ENCODE results near the gene TMEM132D. TPM values are rescaled to one million over a fixed set of nuclear protein-coding genes. Genes with fewer than 3 reads are reported as not detected.

The TMEM132D gene
- total RNA-seq, 4 donors from 2014 or later, result not detected

GRCh38 chr12:129727100-129727499 lies 176.7 kb downstream of the TMEM132D start:
- TF ChIP-seq CTCF (IDR thresholded peaks at IDR 0.05; ENCODE audit: low read depth), result no peak

- no peak for TF ChIP-seq CTCF (IDR thresholded peaks at IDR 0.05; ENCODE audit: low read depth)
Observed at GRCh38 chr12:129723260-129723659, 180.6 kb downstream of the TMEM132D start.

DNA sequence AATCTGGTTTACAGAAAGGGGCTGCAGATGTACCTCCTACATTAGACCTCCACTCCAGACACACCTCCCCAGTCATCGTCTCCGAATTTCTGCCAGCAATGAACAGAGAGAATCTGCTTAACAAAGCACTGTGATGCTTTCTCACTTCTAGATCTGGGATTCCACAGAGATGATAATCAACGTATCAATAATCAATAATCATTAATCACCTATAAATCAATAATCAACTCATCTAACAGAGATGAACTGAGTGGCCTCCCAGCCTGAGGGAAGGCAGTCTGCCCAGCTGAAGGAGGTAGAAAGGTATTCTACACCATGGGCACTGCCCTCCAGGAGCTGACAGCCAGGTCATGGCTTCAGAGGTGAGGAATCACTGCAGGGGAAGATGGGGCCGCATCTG lies 183.2 kb downstream of the TMEM132D start:
- TF ChIP-seq CTCF (IDR thresholded peaks at IDR 0.05; ENCODE audit: low read depth), result no peak

- TF ChIP-seq CTCF (IDR thresholded peaks at IDR 0.05; ENCODE audit: low read depth), result no peak
Observed at GRCh38 chr12:129719416-129719815, 184.4 kb downstream of the TMEM132D start.

- no peak for TF ChIP-seq CTCF (IDR thresholded peaks at IDR 0.05; ENCODE audit: low read depth)
Observed at GRCh38 chr12:129717438-129717837, 186.4 kb downstream of the TMEM132D start.

- no peak for TF ChIP-seq CTCF (IDR thresholded peaks at IDR 0.05; ENCODE audit: low read depth)
Observed at GRCh38 chr12:129716825-129717224, 187.0 kb downstream of the TMEM132D start.

DNA sequence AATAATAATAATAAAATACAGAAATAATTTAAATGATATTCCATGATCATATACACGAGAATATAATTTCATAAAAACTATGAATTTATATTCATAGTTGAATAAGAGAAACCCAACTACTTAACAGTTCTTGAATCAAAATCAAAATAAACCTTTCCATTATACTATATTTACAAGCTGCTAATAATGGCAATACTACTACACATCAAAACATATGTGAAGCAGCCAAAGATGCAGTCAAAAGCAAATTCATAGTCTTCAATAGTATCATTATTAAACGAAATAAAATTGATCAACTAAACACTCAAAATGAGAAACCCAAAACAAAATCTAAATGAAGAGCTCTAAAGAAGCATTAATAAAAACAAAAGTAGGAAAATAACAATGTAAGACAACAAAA lies 197.1 kb downstream of the TMEM132D start:
- no peak for TF ChIP-seq CTCF (IDR thresholded peaks at IDR 0.05; ENCODE audit: low read depth)
